Stimulated activated CD8-positive, alpha-beta memory T cell treated with anti-CD3 and anti-CD28 coated beads, Interleukin-4, amount 100 ng/mL, for 1 hour (primary cell): Measurements from ENCODE around the gene SBF2.
"Not testable (repeated sequence)": the region's sequence is repeated elsewhere in the genome, so short reads cannot be mapped to it uniquely, and the experiment has no call there.

Source experiments
- DNase-seq, 2 donors: peaks; one replicate each; pipeline ENCODE4 v3.0.0-alpha.2; 2020; ENCODE audit warnings: low read depth in 2 of 2, low spot score in 1 of 2

SBF2 gene

GRCh38 chr11:10267821-10268220 is 26.2 kb downstream of the SBF2 start:
- no peak for DNase-seq

GRCh38 chr11:10265936-10266335 is 28.1 kb downstream of the SBF2 start:
- DNase-seq, result no peak

GRCh38 chr11:10264716-10265115 is 29.3 kb downstream of the SBF2 start:
- DNase-seq, result not testable (repeated sequence)

GRCh38 chr11:10263929-10264328 is 30.1 kb downstream of the SBF2 start:
- no peak for DNase-seq

GRCh38 chr11:10261821-10262220 is 32.2 kb downstream of the SBF2 start:
- DNase-seq, result no peak

DNA sequence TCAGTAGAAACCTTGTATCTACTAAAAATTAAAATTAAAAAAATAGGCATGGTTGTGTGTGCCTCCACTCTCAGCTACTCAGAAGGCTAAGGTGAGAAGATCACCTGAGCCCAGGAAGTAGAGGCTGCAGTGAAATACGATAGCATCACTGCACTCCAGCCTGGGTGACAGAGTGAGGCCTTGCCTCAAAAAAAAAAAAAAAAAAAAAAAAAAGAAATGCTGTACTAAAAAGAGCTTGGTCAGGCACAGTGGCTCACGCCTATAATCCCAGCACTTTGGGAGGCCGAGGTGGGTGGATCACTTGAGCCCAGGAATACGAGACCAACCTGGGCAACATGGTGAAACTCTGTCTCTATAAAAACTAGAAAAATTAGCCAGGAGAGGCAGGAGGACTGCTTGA is 36.5 kb downstream of the SBF2 start:
- no peak for DNase-seq

- DNase-seq, result no peak
These were observed 38.5 kb downstream of the SBF2 start for GRCh38 chr11:10255388-10256125.

GRCh38 chr11:10249448-10250131 is 44.4 kb downstream of the SBF2 start:
- not testable (repeated sequence) for DNase-seq

GRCh38 chr11:10247011-10247410 is 47.0 kb downstream of the SBF2 start:
- DNase-seq, result no peak

GRCh38 chr11:10243896-10244575 is 50.0 kb downstream of the SBF2 start:
- no peak for DNase-seq

DNA sequence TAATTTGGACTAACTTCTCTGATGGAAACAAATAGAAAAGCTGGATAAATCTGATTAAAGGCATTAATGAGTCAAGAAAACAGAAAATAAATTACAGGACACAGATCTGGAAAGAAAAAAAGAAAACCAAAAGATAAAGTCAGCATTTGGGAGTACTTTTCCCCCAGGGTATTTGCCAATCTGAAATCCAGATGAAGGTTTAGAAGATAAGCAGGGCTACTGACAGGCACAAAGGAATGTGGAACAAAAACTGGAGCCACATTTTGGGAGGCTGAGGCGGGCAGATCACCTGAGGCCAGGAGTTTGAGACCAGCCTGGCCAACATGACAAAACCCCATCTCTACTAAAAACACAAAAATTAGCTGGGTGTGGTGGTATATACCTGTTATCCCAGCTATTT is 57.2 kb downstream of the SBF2 start:
- DNase-seq, result no peak

DNA sequence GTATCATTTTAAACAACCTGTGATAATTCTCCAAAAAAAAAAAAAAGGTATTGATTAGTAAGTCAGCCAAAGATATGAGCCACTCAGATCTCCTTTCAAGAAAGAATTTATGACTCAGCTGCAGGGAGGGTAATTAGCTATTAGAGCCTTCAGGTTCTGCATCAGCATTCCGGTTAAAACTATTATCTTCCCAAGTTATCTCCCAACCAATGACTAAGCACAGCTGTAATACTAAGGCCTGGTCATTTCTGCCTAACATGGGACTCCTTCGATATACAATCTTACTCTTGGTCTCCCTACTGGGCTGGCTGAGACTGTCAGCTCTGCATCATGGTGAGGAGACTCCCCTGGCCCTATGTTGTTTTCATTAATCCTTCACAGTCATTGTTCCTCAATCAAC is 60.4 kb downstream of the SBF2 start:
- DNase-seq, result no peak

DNA sequence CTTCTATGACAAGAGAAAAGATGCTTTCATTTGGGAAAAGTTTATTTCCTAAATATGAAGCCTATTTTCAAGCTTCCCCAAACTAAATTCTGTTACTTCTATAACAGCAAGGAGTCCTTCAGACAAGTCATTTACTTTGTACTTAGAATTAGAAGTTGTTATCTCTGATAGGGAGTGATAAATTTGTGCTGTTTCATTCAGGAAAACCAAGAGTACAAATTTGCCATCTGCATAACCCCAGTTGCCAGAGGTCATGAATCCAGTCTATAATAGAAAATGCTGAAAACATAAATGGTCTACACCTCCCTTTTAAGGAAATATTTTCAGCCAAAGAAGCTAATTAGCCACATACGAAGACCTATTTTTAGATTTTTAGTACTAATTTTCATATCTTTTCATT is 61.3 kb downstream of the SBF2 start:
- no peak for DNase-seq

DNA sequence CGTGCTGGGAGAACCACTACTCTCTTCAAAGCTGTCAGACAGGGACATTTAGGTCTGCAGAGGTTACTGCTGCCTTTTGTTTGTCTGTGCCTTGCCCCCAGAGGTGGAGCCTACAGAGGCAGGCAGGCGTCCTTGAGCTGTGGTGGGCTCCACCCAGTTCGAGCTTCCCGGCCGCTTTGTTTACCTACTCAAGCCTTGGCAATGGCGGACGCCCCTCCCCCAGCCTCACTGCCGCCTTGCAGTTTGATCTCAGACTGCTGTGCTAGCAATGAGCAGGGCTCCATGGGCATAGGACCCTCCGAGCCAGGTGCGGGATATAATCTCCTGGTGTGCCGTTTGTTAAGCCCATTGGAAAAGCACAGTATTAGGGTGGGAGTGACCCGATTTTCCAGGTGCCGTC is 62.2 kb downstream of the SBF2 start:
- DNase-seq, result not testable (repeated sequence)

DNA sequence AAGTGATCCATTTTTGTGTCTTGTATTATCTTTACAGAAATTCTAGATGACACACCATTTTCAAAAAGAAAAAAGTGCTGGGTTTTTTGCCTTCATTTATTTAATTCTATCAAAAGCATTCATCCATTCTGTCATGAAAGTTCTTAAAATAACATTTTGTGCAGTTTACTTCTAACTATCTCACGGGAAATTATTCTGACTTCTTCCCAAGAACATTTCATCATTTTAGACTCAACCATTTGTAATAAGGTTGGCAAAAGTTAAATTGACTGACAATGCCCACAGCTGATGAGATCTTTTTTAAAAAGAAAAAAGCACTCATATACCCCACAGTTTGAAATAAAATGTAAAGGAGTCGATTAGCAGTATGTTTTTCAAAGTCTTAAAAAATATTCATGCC is 68.5 kb downstream of the SBF2 start:
- no peak for DNase-seq

DNA sequence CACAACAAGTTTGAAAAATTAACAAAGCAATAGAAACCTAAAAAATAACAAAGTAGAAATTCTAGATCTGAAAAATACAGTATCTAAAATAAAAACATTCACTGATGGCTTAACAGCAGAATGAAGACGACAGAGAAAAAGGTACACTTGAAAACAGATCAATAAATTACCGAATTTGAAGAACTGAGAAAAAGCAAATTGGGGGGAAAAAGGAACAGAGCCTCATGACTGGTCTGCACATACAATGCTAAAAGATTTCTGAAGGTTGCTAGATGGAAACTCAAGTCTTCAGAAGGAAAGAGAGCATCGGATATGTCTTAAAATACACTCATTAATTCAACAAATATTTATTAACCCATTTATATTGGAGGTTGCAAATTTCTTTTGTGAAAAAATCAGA is 71.6 kb downstream of the SBF2 start:
- DNase-seq, result no peak

DNA sequence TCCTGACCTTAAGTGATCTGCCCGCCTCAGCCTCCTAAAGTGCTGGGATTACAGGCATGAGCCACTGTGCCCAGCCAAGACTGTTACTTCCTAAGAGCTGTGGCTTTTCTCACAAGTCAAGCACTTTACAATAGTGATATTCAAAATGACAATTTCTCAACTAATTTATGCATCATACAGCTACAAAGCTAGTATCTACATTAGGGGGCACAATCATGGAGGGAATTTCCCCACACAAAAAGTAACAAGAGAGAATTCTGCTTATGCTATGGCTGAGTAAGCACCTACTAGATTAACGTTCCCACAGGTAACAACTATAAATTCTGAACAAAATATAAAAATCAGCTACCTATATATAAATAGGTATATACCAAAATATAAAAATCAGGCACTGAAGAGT is 72.7 kb downstream of the SBF2 start:
- no peak for DNase-seq

- DNase-seq, result no peak
These were observed 82.5 kb downstream of the SBF2 start for GRCh38 chr11:10211470-10211869.

DNA sequence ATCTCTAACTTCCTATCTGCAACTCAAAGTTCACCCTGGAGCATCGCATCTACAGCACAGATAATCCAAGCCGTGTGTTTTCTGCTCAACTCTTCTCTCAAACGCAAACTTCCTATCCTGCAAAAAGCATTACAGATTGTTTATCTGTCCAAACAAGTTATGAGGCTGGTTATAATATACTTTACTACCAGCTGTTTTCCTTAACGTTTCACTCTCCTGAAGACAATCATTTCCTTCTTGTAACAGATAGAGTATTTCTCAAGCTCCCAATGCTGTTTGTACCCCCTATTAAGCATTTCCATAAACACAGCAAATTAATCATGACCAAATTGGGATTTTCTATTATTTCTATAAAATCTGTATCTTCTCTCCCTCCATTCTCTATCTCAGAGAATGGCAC is 84.7 kb downstream of the SBF2 start:
- DNase-seq, result no peak

- no peak for DNase-seq
These were observed 85.9 kb downstream of the SBF2 start for GRCh38 chr11:10208131-10208575.

DNA sequence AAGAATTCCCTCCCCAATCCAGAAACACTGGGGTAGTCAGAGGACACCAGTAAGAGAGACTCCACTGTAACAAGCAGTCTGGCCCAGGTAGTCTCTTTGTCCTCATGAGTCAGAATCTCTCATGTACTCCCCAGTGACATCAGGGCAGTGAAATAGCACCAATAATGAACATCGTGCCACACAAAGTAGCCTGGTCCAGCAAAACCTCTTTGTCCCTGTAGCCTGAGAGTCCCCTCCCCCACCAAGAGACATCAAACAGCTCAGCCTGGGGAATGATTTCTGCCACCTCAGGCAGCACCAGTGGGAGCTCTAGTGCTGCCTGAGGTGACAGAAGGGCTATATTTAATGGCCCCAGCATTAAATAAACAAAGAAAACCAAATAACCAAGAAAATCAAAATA is 88.1 kb downstream of the SBF2 start:
- no peak for DNase-seq

GRCh38 chr11:10204021-10204420 is 90.0 kb downstream of the SBF2 start:
- DNase-seq, result no peak
